GM21515 (cell line): Measurements from ENCODE around the gene TRMT61A.
A peak's percentile ranks its signal among the peaks of the same experiment; 100 is the strongest.

Source experiments
- ATAC-seq: cut with Tn5 transposase; IDR thresholded peaks from one replicate; pipeline ENCODE4 v1.9.1; 2021; ENCODE audit not compliant: unreplicated experiment

The TRMT61A gene

DNA sequence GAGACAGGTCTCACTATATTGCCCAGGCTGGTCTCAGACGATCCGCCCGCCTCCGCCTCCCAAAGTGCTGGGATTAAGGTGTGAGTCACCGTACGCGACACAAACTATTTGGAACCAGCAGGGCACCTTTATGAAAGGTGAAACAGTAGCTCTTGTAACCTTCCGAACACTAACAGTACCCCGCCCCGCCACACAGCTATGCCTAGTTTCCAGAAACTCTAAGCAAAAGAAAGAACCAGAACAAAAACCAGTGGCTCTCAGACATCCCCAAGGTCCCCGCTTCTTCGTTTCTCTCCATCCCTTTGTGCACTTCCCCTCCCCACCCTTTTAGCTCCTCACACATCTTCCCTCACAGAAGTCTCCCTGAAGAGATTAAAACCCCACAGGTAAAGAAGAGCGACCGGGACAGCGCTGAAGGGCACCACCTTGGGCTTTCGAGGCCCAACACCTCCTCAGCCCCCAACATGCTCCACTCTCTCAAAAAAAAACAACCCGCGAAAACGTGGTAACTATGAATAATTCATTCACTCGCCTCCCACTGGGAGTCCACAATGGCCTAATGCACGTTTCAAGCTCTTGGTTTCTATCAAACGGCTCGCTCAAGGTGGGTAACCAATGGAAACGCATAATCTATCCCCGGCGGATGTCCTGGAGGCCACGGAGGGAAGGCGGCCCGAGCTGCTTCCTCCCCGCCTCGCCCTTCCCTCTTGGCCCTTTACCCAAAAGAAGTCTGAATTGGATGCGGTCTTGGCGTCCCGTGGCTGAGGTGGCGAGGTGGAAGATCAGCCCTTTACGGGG is 32.6 kb downstream of the TRMT61A start:
- ATAC-seq, result peak; percentile 21

DNA sequence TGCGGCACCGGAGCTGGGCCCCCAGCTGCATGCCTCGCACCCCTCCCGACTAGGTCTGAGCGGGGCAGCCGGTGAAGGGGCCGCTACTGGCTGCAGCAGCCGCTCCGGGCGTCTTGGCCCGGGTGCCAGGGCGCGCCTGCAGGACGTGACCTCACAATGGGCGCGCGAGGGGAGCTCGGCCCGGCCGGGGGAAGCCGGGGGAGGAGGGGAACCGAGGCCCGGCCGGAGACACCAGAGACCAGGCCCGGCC is 33.1 kb downstream of the TRMT61A start:
- ATAC-seq, result peak; percentile 27

GRCh38 chr14:103562429-103563225 is 33.6 kb downstream of the TRMT61A start, which contains the start of the genes BAG5 and COA8:
BAG5 (minus strand) TSS chr14:103562657; CDS start chr14:103561164, 1,493 bp downstream.
COA8 (plus strand) TSS chr14:103562960; CDS start chr14:103563002, 42 bp downstream.
- ATAC-seq, result peak; percentile 73

- no peak for ATAC-seq
These were observed 34.2 kb downstream of the TRMT61A start for GRCh38 chr14:103563226-103563620.

DNA sequence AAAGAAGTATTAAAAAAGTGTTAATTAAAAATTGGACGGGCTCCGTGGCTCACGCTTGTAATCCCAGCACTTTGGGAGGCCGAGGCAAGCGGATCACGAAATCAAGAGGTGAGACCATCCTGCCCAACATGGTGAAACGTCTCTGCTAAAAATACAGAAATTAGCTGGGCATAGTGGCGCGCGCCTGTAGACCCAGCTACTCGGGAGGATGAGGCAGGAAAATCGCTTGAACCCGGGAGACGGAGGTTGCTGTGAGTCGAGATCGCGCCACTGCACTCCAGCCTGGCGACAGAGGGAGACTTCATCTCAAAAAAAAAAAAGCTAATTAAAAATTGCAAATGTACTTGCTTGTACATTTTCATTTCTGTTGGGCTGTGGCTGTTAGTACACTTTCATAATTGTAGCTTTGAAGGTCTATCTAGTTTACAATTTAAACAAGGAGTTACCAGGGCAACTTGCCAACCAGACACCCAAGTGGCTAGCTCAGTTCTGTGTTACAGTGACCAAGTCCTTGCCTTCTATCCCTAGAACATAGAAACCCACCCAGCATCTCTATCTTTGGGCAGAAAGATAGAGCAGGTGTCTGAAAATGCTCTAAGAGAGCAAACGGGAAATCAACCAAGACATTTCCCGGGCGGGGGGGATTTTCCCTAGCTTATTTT is 35.0 kb downstream of the TRMT61A start:
- ATAC-seq, result no peak

- no peak for ATAC-seq
These were observed 40.0 kb downstream of the TRMT61A start for GRCh38 chr14:103568952-103569351.

GRCh38 chr14:103569408-103569807 is 40.4 kb downstream of the TRMT61A start:
- no peak for ATAC-seq

GRCh38 chr14:103574104-103574503 is 45.1 kb downstream of the TRMT61A start:
- ATAC-seq, result no peak

GRCh38 chr14:103574707-103575285 is 45.8 kb downstream of the TRMT61A start:
- ATAC-seq, result no peak

- no peak for ATAC-seq
These were observed 47.5 kb downstream of the TRMT61A start for GRCh38 chr14:103576371-103577024.

DNA sequence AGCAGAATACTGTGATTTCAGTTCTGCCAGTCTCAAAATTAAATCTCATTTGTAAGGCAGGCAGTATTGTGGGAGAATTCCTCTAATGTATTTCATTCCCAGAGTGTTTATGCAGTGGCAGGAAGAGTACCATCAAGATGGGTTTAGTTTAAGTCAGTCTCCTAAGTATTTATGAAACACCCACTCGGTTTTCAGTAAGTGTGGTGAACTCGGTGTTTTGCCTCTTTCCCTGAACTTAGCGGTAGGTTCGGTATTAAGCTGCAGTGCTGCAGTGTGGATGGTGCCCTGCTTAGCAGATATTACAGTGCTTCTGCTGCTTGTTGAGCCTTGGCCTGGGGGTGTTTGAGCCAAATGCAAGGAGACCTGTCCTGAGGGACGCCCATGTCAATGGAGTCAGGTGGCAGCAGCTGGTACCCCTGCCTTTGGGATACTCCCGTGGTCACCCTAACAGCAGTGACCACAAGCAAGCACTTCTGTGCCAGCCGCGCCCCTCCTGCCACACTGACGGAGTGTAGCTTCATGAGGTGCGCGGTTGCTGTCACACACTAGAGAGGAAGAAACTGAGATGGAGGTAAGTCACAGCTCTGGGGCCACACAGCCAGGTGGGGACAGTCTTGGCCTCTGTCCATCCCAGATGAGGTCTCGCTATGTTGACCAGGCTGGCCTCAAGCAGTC is 49.5 kb downstream of the TRMT61A start:
- no peak for ATAC-seq

GRCh38 chr14:103581206-103581605 is 52.2 kb downstream of the TRMT61A start:
- ATAC-seq, result no peak

DNA sequence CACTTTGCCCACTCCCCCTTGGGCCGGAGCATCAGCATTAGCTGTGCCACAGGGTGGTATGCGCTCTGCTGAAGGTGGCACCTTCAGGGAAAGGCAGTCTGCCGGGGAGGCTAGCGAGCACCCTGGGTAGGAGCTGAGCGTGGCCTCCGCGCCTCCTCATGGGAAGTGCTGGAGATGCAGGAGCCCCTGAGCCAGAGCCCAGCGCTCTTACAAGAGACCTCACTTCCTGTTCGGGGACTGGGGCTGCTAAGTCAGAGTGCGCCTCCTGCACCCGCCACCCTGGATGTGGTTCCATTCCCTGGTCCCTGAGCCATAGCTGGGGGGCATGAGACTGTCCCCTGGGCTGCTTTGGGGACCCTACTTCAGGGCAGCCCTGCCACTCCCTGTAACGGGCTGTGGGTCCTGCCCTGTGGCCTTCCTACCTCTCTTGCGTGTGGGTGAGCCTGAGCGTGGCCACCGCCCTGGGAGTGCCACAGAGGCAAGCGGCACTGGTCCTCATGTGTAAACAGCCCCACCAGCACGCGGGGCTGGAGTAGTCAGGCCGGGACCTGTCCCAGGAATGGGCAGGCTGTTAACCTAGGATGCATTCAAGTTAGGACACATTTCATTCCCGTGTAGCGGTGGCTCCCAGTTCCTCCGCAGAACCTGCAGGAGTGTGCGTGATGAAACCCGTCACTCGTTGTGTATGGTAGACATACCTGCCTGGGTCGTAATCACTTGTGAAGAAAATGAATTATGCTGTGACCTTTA is 53.1 kb downstream of the TRMT61A start:
- no peak for ATAC-seq

DNA sequence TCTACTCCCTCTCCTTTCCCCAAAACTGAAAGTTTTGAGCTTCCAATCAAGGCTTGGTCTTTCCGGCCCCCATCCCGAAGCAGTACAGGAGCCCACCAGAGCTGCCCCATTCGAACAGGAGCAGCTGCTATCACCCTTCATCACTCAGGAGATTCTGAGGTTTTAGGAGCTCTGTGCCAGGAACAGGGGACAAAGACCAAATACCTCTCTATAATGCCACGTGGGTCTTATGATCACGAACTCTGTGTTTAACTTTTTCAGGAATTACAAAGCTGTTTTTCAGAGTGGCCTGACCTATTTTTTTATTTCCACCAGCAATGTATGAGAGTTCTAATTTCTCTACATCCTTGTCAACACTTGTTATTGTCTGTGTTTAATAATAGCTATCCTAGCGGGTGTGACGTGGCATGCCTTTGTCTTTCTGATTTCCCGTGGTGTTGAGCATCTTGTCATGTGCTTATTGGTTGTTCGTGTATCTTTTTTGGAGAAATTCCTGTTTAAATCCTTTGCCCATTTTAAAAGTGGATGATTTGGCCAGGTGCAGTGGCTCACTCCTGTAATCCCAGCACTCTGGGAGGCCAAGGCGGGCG is 55.4 kb downstream of the TRMT61A start:
- no peak for ATAC-seq
